Embryonic facial prominence (tissue), 1 donor: ENCODE results near the gene EPS8L1.

Experiments
- DNase-seq: peaks from one replicate; pipeline ENCODE4 v3.0.0-alpha.2; 2016; ENCODE audit errors: extremely low spot score

The EPS8L1 gene

DNA sequence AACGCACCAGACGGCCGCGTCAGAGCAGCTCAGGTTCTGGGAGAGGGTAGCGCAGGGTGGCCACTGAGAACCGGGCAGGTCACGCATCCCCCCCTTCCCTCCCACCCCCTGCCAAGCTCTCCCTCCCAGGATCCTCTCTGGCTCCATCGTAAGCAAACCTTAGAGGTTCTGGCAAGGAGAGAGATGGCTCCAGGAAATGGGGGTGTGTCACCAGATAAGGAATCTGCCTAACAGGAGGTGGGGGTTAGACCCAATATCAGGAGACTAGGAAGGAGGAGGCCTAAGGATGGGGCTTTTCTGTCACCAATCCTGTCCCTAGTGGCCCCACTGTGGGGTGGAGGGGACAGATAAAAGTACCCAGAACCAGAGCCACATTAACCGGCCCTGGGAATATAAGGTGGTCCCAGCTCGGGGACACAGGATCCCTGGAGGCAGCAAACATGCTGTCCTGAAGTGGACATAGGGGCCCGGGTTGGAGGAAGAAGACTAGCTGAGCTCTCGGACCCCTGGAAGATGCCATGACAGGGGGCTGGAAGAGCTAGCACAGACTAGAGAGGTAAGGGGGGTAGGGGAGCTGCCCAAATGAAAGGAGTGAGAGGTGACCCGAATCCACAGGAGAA is 39.9 kb downstream of the EPS8L1 start:
- no peak for DNase-seq

GRCh38 chr19:55116232-55116858 is 40.7 kb downstream of the EPS8L1 start:
- DNase-seq, result no peak

DNA sequence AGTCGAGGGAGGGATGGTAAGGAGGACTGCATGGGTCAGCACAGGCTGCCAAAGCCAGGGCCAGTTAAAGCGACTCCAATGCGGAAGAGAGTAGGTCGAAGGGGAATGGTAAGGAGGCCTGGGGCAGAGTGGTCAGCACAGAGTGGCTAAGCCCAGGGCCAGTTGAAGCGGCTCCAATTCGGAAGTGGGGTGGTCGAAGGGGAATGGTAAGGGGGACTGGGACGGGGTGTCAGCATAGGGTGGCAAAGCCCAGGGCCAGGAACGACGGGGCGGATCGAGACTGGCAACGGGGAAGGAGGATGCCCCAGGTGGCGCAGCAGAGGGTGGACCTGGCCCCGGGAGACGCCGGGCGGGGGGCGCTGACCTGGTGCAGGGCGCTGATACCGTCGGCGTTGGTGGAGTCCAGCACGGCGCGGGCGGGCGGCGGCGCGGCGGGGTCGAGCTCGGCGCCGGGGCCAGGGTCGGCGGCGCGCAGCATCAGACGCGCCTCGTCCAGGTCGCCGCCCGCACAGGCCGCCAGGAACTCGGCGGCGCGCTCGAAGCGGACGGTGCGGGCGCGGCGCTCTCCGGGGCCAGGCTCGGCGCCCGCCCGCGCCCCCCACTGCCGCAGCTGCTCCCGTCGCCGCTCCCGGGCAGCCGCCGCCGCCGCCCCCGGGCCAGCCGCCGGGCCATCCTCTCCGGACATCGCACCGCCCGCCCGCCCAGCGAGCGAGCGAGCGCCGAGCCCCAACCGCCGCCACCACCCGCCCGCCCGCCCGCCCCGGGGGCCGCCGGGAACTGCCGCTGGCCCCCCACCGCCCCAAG is 41.4 kb downstream of the EPS8L1 start, which contains the start of gene PPP1R12C:
PPP1R12C (minus strand) TSS at position 779 of the 804 bp plus-strand sequence; CDS start at position 685, 94 bp downstream.
- DNase-seq, result no peak

- DNase-seq, result peak; percentile 96
Observed at GRCh38 chr19:55117663-55118391, 42.2 kb downstream of the EPS8L1 start.

DNA sequence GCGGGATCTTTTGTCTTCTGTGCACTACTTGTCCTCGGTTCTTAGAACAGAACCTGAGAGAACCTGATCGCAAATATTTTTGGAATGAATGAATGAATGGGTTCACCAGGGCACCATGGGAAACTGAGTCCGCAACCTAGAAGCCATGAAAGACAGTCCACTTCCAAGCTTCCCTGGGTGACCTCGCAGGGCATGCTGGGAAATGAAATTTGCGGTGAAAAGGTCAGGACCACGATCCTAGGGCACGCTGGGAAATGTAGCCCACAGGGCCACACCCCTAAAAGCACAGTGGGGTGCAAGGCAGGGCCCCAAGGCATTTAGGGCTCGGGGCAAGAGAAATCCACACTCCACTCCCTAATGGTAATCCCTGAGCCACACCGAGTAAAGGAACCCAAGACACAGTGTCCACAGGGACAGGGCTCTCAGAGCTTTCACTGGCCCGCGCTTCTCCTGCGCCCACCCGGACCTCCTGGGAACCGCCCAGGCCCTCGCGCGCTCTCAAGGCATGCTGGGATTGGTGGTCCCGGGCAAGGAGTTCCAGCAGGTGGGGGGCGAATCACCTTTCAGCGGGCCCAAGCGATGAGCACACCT is 42.8 kb downstream of the EPS8L1 start:
- DNase-seq, result no peak

GRCh38 chr19:55119053-55119452 is 43.4 kb downstream of the EPS8L1 start:
- no peak for DNase-seq

- DNase-seq, result no peak
Observed at GRCh38 chr19:55131421-55131820, 55.8 kb downstream of the EPS8L1 start.

DNA sequence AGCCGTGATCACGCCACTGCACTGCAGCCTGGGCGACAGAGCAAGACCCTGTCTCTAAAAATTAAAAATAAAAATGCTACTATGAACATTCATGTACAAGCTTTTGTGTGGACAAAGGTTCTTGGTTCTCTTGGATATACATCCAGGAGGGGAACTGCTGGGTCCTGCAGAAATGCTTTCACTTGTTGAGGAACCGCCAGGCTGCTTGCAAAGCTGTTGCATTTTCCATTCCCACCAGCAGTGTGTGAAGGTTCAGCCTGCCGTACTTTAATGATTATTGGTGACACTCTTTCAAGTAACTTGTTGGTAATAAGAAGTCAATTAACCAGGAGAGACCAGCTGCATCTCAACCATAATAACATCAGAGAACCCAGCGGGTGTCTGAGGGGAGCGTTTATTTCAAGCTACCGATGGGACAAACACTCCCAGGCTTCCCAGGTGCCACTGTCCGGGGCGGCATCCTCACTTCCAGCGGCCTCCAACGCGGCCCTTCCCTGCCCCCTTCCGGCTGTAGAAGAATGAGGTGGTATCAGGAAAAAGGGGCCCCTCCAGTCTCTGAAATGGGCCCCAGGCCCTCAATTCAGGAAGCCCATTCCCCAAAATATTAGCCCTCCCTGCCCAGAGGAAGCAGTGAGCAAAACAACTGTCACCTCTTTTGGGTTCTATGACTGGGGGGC is 56.9 kb downstream of the EPS8L1 start:
- DNase-seq, result no peak

- DNase-seq, result no peak
Observed at GRCh38 chr19:55133639-55134444, 58.2 kb downstream of the EPS8L1 start.

DNA sequence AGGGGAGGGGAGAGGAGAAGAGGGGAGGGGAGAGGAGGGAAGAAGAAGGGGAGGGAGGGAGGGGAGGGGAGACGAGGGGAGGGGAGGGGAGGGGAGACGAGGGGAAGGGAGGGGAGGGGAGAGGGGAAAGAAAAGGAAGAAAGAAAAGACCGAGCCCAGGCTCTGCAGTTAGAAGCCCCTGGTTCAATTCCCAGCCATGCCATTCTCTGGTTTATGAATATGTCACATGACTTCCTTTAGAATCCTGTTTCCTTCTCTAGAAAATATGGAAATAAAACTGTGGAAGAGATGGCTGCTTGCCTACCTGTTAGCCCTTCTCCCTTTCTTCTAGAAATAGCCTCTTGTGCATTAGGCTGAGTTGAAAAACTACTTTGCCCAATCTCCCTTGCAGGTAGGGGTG is 59.1 kb downstream of the EPS8L1 start:
- no peak for DNase-seq

GRCh38 chr19:55136399-55137102 is 60.9 kb downstream of the EPS8L1 start:
- no peak for DNase-seq
